ENCODE measurements around the gene PLCB1. TPM values are rescaled to one million over a fixed set of nuclear protein-coding genes. Genes with fewer than 3 reads are reported as not detected.
"Not testable (repeated sequence)": the region's sequence is repeated elsewhere in the genome, so short reads cannot be mapped to it uniquely, and the experiment has no call there.

PLCB1 gene
- total RNA-seq, 4 donors from 2014 or later: 13.5 to 110 (median 30.4) TPM

GRCh38 chr20:8842525-8842924 lies 710.5 kb downstream of the PLCB1 start:
- Histone ChIP-seq H3K36me3 (no peaks in the 10 kb centered on the region), H3K27ac (no peak overlapping the region), H3K4me1 (no peaks in the 10 kb centered on the region), H3K4me3 (no peak overlapping the region), H3K27me3 (no peaks in the 10 kb centered on the region), H3K9me3 (no peaks in the 10 kb centered on the region)
- DNase-seq: no peak
- TF ChIP-seq, protein P1, sequence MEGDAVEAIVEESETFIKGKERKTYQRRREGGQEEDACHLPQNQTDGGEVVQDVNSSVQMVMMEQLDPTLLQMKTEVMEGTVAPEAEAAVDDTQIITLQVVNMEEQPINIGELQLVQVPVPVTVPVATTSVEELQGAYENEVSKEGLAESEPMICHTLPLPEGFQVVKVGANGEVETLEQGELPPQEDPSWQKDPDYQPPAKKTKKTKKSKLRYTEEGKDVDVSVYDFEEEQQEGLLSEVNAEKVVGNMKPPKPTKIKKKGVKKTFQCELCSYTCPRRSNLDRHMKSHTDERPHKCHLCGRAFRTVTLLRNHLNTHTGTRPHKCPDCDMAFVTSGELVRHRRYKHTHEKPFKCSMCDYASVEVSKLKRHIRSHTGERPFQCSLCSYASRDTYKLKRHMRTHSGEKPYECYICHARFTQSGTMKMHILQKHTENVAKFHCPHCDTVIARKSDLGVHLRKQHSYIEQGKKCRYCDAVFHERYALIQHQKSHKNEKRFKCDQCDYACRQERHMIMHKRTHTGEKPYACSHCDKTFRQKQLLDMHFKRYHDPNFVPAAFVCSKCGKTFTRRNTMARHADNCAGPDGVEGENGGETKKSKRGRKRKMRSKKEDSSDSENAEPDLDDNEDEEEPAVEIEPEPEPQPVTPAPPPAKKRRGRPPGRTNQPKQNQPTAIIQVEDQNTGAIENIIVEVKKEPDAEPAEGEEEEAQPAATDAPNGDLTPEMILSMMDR (IDR thresholded peaks at IDR 0.05): no peak
- TF ChIP-seq POLR2A (IDR thresholded peaks at IDR 0.05): no peak
- intact Hi-C loops (cut with DNase I; ENCODE audit: low total_unique reads): no loop called here

DNA sequence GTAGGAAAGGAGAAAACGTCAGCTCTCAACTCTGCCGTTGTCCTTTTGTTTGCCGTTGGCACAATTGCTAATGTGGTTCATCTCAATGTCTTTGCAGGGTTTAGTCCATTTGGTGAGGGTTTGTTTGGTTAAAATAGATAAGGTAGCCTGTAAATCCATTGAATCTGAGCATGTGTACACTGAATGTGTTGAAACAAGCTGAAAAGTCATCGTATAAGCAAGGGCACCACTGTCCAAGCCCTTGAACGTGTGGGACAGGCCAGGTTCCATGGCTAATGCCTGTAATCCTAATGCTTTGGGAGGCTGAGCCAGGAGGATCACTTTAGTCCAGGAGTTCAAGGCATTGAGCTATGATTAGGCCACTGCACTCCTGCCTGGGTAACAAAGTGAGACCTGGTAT lies 712.1 kb downstream of the PLCB1 start:
- Histone ChIP-seq H3K9me3 (no peaks in the 10 kb centered on the region), H3K27me3 (no peaks in the 10 kb centered on the region), H3K36me3 (no peaks in the 10 kb centered on the region), H3K4me3 (no peak overlapping the region), H3K27ac (no peak overlapping the region), H3K4me1 (no peaks in the 10 kb centered on the region)
- TF ChIP-seq, protein P1 (IDR thresholded peaks at IDR 0.05): no peak
- TF ChIP-seq POLR2A (IDR thresholded peaks at IDR 0.05): no peak
- DNase-seq: no peak
- intact Hi-C loops (cut with DNase I; ENCODE audit: low total_unique reads): no loop called here

DNA sequence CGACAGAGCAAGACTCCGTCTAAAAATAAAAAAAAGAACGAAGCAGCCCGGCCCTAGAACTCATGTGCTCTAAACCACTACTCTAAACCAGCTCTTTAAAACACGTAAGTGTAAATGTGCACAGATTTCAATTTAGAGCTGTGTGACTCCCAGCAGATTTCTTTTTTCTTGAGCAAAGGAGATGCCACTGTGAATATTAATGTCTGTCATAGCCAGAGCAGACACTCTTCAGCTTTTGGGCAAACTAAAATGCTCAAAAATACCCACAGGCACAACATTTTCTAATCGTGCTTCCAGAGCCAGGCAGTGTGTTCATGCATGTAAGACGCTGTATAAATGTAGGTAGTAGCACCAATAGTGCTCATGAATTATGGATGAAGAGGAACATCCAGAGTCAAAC lies 717.9 kb downstream of the PLCB1 start:
- intact Hi-C loops (cut with DNase I; ENCODE audit: low total_unique reads): no loop called here
- Histone ChIP-seq H3K4me3 (no peak overlapping the region), H3K27me3 (no peaks in the 10 kb centered on the region), H3K36me3 (no peaks in the 10 kb centered on the region), H3K27ac (no peak overlapping the region), H3K4me1 (peaks cover 0 to 3% of the 10 kb centered on the region in 2 donors), H3K9me3 (no peaks in the 10 kb centered on the region)
- no peak for TF ChIP-seq POLR2A (IDR thresholded peaks at IDR 0.05)
- TF ChIP-seq, protein P1 (IDR thresholded peaks at IDR 0.05): no peak
- DNase-seq: no peak

GRCh38 chr20:8851446-8851845 lies 719.4 kb downstream of the PLCB1 start:
- DNase-seq: no peak
- H3K4me3 ChIP-seq: no peak overlapping the region
- no peaks in the 10 kb centered on the region for H3K36me3 ChIP-seq
- no peaks in the 10 kb centered on the region for H3K27me3 ChIP-seq
- peaks cover 0 to 5% of the 10 kb centered on the region in 2 donors for H3K4me1 ChIP-seq
- intact Hi-C loops (cut with DNase I; ENCODE audit: low total_unique reads): no loop called here
- no peak overlapping the region for H3K27ac ChIP-seq
- no peak for TF ChIP-seq POLR2A (IDR thresholded peaks at IDR 0.05)
- TF ChIP-seq, protein P1 (IDR thresholded peaks at IDR 0.05): no peak
- no peaks in the 10 kb centered on the region for H3K9me3 ChIP-seq

DNA sequence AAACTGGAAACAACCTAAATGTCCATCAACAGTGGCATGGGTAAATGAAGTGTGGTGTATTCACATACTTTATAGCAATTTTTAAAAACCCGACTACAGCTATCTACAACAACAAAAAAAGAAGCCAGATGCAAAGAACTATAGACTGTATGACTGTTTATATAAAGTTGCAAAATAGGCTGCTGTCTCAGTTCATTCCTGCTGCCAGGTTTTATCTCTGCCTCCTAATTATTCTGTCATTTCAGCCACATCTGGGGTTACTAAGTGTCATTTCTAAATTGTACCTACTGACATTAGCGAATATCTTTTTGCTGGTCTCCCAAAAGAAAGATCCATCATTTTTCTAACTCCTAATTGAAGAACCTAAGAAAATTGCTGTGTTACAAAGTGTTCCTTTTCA lies 719.9 kb downstream of the PLCB1 start:
- H3K4me1 ChIP-seq; H3K4me3 ChIP-seq; H3K36me3 ChIP-seq; DNase-seq; H3K27me3 ChIP-seq; intact Hi-C loops (cut with DNase I; ENCODE audit: low total_unique reads); H3K27ac ChIP-seq; H3K9me3 ChIP-seq: not testable (repeated sequence)

- H3K9me3 ChIP-seq; DNase-seq; H3K36me3 ChIP-seq; H3K4me1 ChIP-seq; H3K27me3 ChIP-seq; H3K4me3 ChIP-seq; intact Hi-C loops (cut with DNase I; ENCODE audit: low total_unique reads): not testable (repeated sequence)
- H3K27ac ChIP-seq: peak overlapping the region in 1 of 2 donors; percentile 68
Measured at GRCh38 chr20:8853211-8853610, 721.1 kb downstream of the PLCB1 start.

Measured in uterus (tissue), 4 donors.